Measurements from ENCODE around the gene OR5D16.
"Not testable (repeated sequence)": the region's sequence is repeated elsewhere in the genome, so short reads cannot be mapped to it uniquely, and the experiment has no call there.

OR5D16 gene

GRCh38 chr11:55838452-55838851 is at the start of gene OR5D16:
OR5D16 (plus strand) TSS chr11:55838752; CDS start chr11:55838752, 0 bp downstream.
- no peak for DNase-seq

- DNase-seq: no peak
Measured at GRCh38 chr11:55791606-55792005, 46.9 kb upstream of the OR5D16 start.

- no peak for DNase-seq
Measured at GRCh38 chr11:55793321-55793720, 45.2 kb upstream of the OR5D16 start.

- no peak for DNase-seq
Measured at GRCh38 chr11:55795256-55795655, 43.3 kb upstream of the OR5D16 start, which contains the start of gene OR5D14. OR5D14 (plus strand) TSS chr11:55795556; CDS start chr11:55795556, 0 bp downstream.

GRCh38 chr11:55806248-55806647 is 32.3 kb upstream of the OR5D16 start:
- DNase-seq: no peak

GRCh38 chr11:55811067-55811466 is 27.5 kb upstream of the OR5D16 start, which contains the start of gene OR5L1:
OR5L1 (plus strand) TSS chr11:55811367; CDS start chr11:55811467, 100 bp downstream.
- no peak for DNase-seq

- no peak for DNase-seq
Measured at GRCh38 chr11:55819330-55819729, 19.2 kb upstream of the OR5D16 start, which contains the start of gene OR5D18. OR5D18 (plus strand) TSS chr11:55819630; CDS start chr11:55819630, 0 bp downstream.

GRCh38 chr11:55826919-55827318 is 11.6 kb upstream of the OR5D16 start, which contains the start of gene OR5L2:
OR5L2 (plus strand) TSS chr11:55827219; CDS start chr11:55827219, 0 bp downstream.
- DNase-seq: no peak

GRCh38 chr11:55847453-55847852 is 8.9 kb downstream of the OR5D16 start:
- no peak for DNase-seq

GRCh38 chr11:55849037-55849436 is 10.5 kb downstream of the OR5D16 start:
- DNase-seq: no peak

- DNase-seq: no peak
Measured at GRCh38 chr11:55852141-55852540, 13.6 kb downstream of the OR5D16 start.

GRCh38 chr11:55854704-55855103 is 16.2 kb downstream of the OR5D16 start:
- no peak for DNase-seq

GRCh38 chr11:55867354-55867753 is 28.8 kb downstream of the OR5D16 start:
- not testable (repeated sequence) for DNase-seq

GRCh38 chr11:55872731-55873130 is 34.2 kb downstream of the OR5D16 start:
- DNase-seq: not testable (repeated sequence)

GRCh38 chr11:55873146-55873545 is 34.6 kb downstream of the OR5D16 start:
- DNase-seq: not testable (repeated sequence)

- DNase-seq: not testable (repeated sequence)
Measured at GRCh38 chr11:55882997-55883396, 44.4 kb downstream of the OR5D16 start, which contains the start of gene TRIM51. TRIM51 (plus strand) TSS chr11:55883297; CDS start chr11:55885429, 2,132 bp downstream.

GRCh38 chr11:55884995-55885394 is 46.4 kb downstream of the OR5D16 start:
- not testable (repeated sequence) for DNase-seq

GRCh38 chr11:55885481-55885880 is 46.9 kb downstream of the OR5D16 start:
- DNase-seq: not testable (repeated sequence)

Measured in DMS153 (cell line).